Astrocyte (in vitro differentiated cells and primary cell): Measurements from ENCODE around the gene EIF1. TPM values are rescaled to one million over a fixed set of nuclear protein-coding genes. Genes with fewer than 3 reads are reported as not detected.

Source experiments
- DNase-seq: peaks from one replicate; pipeline ENCODE4 v3.0.0-alpha.2; 2010; ENCODE audit warnings: low read depth
- FAIRE-seq: peaks from 2 replicates; lab custom pipeline; 2011; peaks lifted over from hg19 to GRCh38; lab: Jason Lieb, UNC
- H2AFZ ChIP-seq: 2 replicates; pipeline ENCODE4 v1.6.0; 2012; ENCODE audit warnings: low read depth, low read length, inconsistent platforms
- H3K27ac ChIP-seq: 2 replicates; pipeline ENCODE4 v1.5.1; 2011; ENCODE audit warnings: low read depth, low read length, inconsistent platforms
- H3K27me3 ChIP-seq: 2 replicates; pipeline ENCODE4 v1.6.0; 2011; ENCODE audit warnings: low read length, inconsistent platforms; ENCODE audit not compliant: insufficient read depth
- H3K36me3 ChIP-seq: 2 replicates; pipeline ENCODE4 v1.5.1; 2011; ENCODE audit warnings: low read length, inconsistent platforms; ENCODE audit not compliant: insufficient read depth
- H3K4me1 ChIP-seq: 2 replicates; pipeline ENCODE4 v1.5.1; 2011; ENCODE audit warnings: low read length, inconsistent platforms; ENCODE audit not compliant: insufficient read depth
- H3K4me2 ChIP-seq: 2 replicates; pipeline ENCODE4 v1.6.0; 2012; ENCODE audit warnings: low read length, inconsistent platforms
- H3K4me3 ChIP-seq: 2 replicates; pipeline ENCODE4 v1.5.1; 2011; ENCODE audit warnings: low read depth, mild to moderate bottlenecking, low read length, inconsistent platforms; ENCODE audit not compliant: insufficient read depth
- H3K79me2 ChIP-seq: 2 replicates; pipeline ENCODE4 v1.6.0; 2012; ENCODE audit warnings: mild to moderate bottlenecking, low read length, inconsistent platforms; ENCODE audit not compliant: insufficient read depth
- H3K9ac ChIP-seq: 2 replicates; pipeline ENCODE4 v1.6.0; 2012; ENCODE audit warnings: mild to moderate bottlenecking, low read length, inconsistent platforms
- H3K9me3 ChIP-seq: 2 replicates; pipeline ENCODE4 v1.5.1; 2012; ENCODE audit warnings: low read depth, mild to moderate bottlenecking, low read length, inconsistent platforms; ENCODE audit not compliant: insufficient read depth
- H4K20me1 ChIP-seq: 2 replicates; pipeline ENCODE4 v1.6.0; 2012; ENCODE audit warnings: low read length, inconsistent platforms; ENCODE audit not compliant: insufficient read depth
- H3K27ac Mint-ChIP-seq: one replicate; pipeline ENCODE4 v1.8.0; 2021; ENCODE audit warnings: mild to moderate bottlenecking, mixed read lengths; ENCODE audit not compliant: unreplicated experiment
- H3K27me3 Mint-ChIP-seq: one replicate; pipeline ENCODE4 v1.8.0; 2021; ENCODE audit warnings: low read depth, mixed read lengths; ENCODE audit not compliant: unreplicated experiment
- H3K36me3 Mint-ChIP-seq: one replicate; pipeline ENCODE4 v1.8.0; 2021; ENCODE audit warnings: low read depth, mixed read lengths; ENCODE audit not compliant: unreplicated experiment
- H3K4me1 Mint-ChIP-seq: one replicate; pipeline ENCODE4 v1.8.0; 2021; ENCODE audit warnings: low read depth, mixed read lengths; ENCODE audit not compliant: unreplicated experiment
- H3K4me3 Mint-ChIP-seq: one replicate; pipeline ENCODE4 v1.8.0; 2021; ENCODE audit warnings: mild to moderate bottlenecking, moderate library complexity, mixed read lengths; ENCODE audit not compliant: unreplicated experiment
- H3K9me3 Mint-ChIP-seq: one replicate; pipeline ENCODE4 v1.8.0; 2021; ENCODE audit warnings: mild to moderate bottlenecking, mixed read lengths; ENCODE audit not compliant: unreplicated experiment
- CTCF ChIP-seq: IDR thresholded peaks from 2 replicates; pipeline ENCODE4 v1.5.1; 2011; ENCODE audit warnings: low read depth, mild to moderate bottlenecking, inconsistent platforms, low read length, moderate library complexity; ENCODE audit not compliant: insufficient read depth
- EZH2 ChIP-seq: IDR thresholded peaks from 2 replicates; pipeline ENCODE4 v1.6.1; 2012; ENCODE audit warnings: mild to moderate bottlenecking, low read length, inconsistent platforms; ENCODE audit not compliant: insufficient read depth
- total RNA-seq: library from RNA; stranded (reverse); gene quantifications from 2 replicates; pipeline ENCODE4 v1.2.1, GENCODE V29; 2021

EIF1 gene
- total RNA-seq, 1 donor from 2014 or later: 767 TPM

GRCh38 chr17:41651625-41652460 lies 36.8 kb upstream of the EIF1 start:
- Histone ChIP-seq H2AFZ (no peak overlapping the region), H3K4me2 (no peak overlapping the region), H3K36me3 (no peaks in the 10 kb centered on the region), H3K9ac (no peak overlapping the region), H3K4me1 (peaks cover 10% of the 10 kb centered on the region), H3K9me3 (no peaks in the 10 kb centered on the region), H3K27me3 (no peaks in the 10 kb centered on the region), H4K20me1 (no peaks in the 10 kb centered on the region), H3K27ac (no peak overlapping the region), H3K79me2 (no peaks in the 10 kb centered on the region), H3K4me3 (no peak overlapping the region)
- Mint-ChIP-seq H3K27me3 (no peaks in the 10 kb centered on the region), H3K27ac (no peak overlapping the region), H3K9me3 (no peaks in the 10 kb centered on the region), H3K4me3 (no peak overlapping the region), H3K36me3 (no peaks in the 10 kb centered on the region), H3K4me1 (peaks cover 5% of the 10 kb centered on the region)
- no peak for FAIRE-seq
- DNase-seq: no peak
- no peak for TF ChIP-seq CTCF
- TF ChIP-seq EZH2: no peak

GRCh38 chr17:41652461-41652970 lies 36.2 kb upstream of the EIF1 start:
- H3K79me2 ChIP-seq: no peaks in the 10 kb centered on the region
- Mint-ChIP-seq H3K27me3 (no peaks in the 10 kb centered on the region), H3K36me3 (no peaks in the 10 kb centered on the region), H3K4me3 (no peak overlapping the region), H3K9me3 (no peaks in the 10 kb centered on the region), H3K27ac (no peak overlapping the region), H3K4me1 (peaks cover 5% of the 10 kb centered on the region)
- H3K4me1 ChIP-seq: peaks cover 10% of the 10 kb centered on the region
- TF ChIP-seq CTCF (no peak), EZH2 (no peak)
- no peak overlapping the region for H2AFZ ChIP-seq
- H3K4me2 ChIP-seq: no peak overlapping the region
- H3K9me3 ChIP-seq: no peaks in the 10 kb centered on the region
- FAIRE-seq (no peak), DNase-seq (no peak)
- H4K20me1 ChIP-seq: no peaks in the 10 kb centered on the region
- no peaks in the 10 kb centered on the region for H3K27me3 ChIP-seq
- H3K9ac ChIP-seq: no peak overlapping the region
- H3K4me3 ChIP-seq: no peak overlapping the region
- H3K27ac ChIP-seq: no peak overlapping the region
- H3K36me3 ChIP-seq: no peaks in the 10 kb centered on the region

- H3K27ac Mint-ChIP-seq: no peak overlapping the region
- no peak for TF ChIP-seq CTCF
- DNase-seq (no peak), FAIRE-seq (no peak)
- H3K9ac ChIP-seq: no peak overlapping the region
- H3K4me1 Mint-ChIP-seq: peaks cover 4% of the 10 kb centered on the region
- peaks cover 5% of the 10 kb centered on the region for H3K4me1 ChIP-seq
- H3K27me3 ChIP-seq: no peaks in the 10 kb centered on the region
- no peaks in the 10 kb centered on the region for H3K36me3 Mint-ChIP-seq
- H3K4me3 ChIP-seq: no peak overlapping the region
- no peaks in the 10 kb centered on the region for H3K9me3 ChIP-seq
- H3K79me2 ChIP-seq: no peaks in the 10 kb centered on the region
- H3K4me2 ChIP-seq: no peak overlapping the region
- H3K27me3 Mint-ChIP-seq: peaks cover 2% of the 10 kb centered on the region
- no peaks in the 10 kb centered on the region for H3K9me3 Mint-ChIP-seq
- no peak overlapping the region for H3K27ac ChIP-seq
- no peak overlapping the region for H2AFZ ChIP-seq
- H3K36me3 ChIP-seq: no peaks in the 10 kb centered on the region
- H4K20me1 ChIP-seq: no peaks in the 10 kb centered on the region
- no peak overlapping the region for H3K4me3 Mint-ChIP-seq
These were observed 35.3 kb upstream of the EIF1 start for GRCh38 chr17:41653421-41653820.
